ENCODE data around the gene TLE6.

GRCh38 chr19:2960120-2960519 lies 17.2 kb upstream of the TLE6 start:
- TF ChIP-seq CTCF (IDR thresholded peaks at IDR 0.05 in 8 of 11, conservative IDR thresholded peaks at IDR 0.05 in 3 of 11) (no peak), POLR2AphosphoS5 (IDR thresholded peaks at IDR 0.05) (no peak), POLR2A (IDR thresholded peaks at IDR 0.05) (no peak)
